KBM-7 (cell line): ENCODE results near the gene ELOVL1.
A peak's percentile ranks its signal among the peaks of the same experiment; 100 is the strongest.
"Not testable (repeated sequence)": the region's sequence is repeated elsewhere in the genome, so short reads cannot be mapped to it uniquely, and the experiment has no call there.

Source experiments
- DNase-seq: peaks from one replicate; pipeline ENCODE4 v3.0.0-alpha.2; 2015
- in situ Hi-C: fragments of 300-500 bp; cut with MboI; formaldehyde crosslinking; loops from 2 replicates; pipeline ENCODE4 v1.14.3; 2020; ENCODE audit warnings: low sequenced_read_pairs, low pct_unique_long_range_greater_than_20kb, mixed read lengths

The ELOVL1 gene

DNA sequence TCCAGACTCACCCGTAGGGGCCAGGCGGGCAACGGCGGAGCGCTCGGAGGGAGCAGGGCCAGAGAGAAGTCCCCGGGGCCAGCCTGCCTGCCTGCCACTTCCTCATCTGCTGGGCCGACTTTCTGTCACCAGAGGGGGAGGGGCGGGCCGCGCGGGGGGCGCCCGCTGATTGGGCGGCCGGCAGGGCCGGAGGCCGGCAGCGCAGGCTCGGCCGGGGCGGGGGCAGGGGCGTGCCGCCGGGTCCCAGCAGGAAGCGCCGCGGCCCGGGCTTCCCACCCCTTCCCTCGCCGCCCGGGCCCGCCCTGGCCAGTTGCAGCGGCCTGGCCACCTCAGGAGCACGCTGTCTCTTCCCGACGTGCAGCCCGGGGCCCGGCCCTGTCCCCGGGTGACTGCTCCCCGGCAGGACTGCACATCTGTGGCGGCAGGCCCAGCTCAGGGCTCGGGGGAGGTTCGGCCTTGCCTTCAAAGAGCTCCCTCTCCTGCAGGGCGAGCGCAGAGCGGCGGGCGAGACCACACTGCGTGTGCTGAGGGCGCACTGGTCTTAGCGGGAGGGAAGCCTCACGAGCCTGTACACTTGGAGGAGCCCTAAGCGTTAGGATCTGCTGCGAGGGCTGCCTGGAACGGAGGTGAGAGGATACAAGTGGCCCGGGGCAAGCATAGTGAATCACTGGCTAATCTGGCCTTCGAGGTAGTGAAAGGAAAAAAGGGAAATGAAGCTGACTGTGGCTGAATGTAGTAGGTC is at the start of gene ELOVL1:
Gene ELOVL1, minus strand, starts transcription at position 108 of the 742 bp plus-strand sequence. CDS start 2,402 bp downstream, outside the sequence.
- in situ Hi-C loops: no loop called here
- DNase-seq: peak; percentile 91

DNA sequence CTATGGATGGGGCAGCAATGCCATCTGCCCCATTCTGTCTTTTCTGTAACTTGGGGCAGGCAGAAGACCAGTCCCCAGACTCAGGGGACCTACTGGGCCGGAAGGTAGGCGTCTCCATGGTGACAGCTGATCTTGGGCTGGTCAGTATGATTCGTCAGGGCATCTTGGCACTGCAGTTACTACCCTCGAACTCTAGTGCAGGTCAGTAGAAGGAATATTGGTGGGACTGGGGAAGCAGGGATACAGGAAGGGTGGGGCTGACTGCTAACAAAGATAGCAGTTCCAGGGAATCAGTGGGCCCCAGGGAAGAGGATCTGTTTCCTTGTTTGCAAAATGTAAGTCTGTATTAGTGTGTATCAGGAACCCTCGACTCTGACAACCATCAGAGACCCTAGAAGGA is 48.1 kb upstream of the ELOVL1 start:
- no peak for DNase-seq
- in situ Hi-C loops: no loop called here

DNA sequence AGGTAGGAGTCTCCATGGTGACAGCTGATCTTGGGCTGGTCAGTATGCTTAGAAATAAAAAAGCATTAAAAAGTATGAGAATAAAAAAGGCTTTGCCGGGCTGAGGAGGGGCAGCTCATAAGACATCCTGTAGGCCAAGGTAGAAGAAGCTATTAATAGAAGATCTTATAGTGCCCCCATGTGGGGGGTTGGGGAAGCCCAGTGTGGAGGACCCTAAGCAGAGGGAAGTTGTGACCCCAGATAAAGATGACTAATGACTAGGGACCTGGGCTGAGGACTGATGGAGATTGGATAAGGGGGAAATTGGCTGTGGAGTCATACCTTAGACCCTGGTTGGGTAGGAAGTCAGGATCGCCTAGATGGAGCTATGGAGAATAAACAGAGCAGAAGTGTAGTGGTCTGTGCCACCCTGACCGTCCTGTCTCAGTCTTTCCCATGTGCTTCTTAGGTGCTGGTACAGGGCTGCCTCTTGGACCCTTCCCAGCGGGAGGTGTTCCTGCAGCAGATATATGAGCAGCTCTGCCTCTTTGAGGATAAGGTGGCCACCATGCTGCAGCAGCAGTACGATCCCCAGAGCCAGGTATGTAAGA is 46.9 kb upstream of the ELOVL1 start:
- in situ Hi-C loops: no loop called here
- DNase-seq: peak; percentile 89

DNA sequence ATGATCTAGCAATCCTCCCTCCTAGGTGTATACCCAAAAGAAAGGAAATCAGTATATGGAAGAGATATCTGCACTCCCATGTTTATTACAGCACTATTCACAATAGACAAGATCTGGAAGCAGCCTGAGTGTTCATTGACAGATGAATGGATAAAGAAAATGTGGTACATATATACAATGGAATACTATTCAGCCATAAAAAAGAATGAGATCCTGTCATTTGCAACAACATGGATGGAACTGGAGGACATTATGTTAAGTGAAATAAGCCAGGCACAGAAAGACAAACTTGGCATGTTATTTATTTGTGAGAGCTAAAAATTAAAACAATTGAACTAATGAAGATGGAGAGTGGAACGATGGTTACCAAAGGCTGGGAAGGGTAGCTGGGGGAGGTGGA is 45.6 kb upstream of the ELOVL1 start:
- in situ Hi-C loops, DNase-seq: not testable (repeated sequence)

DNA sequence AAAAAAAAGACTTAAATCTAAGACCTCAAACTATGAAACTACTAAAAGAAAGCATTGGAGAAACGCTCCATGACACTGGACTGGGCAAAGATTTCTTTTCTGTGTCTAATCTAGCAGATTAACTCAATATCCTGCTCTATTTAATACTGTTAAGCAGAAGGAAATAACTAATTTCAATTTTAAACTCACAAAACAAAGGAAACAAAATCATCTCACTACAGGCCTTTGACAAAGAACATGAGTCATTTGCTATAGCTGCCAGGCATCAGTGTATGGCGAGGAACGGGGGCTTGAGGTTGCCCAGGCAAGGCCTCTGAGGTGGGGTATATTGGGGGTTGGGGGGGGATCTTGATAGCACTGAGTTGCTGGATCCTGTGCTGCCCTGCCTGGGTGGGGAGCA is 42.8 kb upstream of the ELOVL1 start:
- in situ Hi-C loops: no loop called here
- no peak for DNase-seq

DNA sequence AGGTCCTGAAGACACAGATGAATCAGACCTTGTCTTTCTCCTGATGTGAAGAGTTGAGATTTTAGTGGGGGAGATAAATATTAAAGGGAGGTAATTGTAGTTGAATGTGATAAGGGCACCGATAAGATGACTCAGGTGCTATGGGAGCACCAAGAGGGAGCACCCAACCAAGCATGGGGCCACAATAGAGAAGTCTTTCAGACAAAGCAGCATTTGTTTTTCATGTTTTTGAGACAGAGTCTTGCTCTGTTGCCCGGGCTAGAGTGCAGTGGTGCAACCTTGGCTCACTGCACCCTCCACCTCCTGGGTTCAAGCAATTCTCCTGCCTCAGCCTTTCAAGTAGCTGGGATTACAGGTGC is 38.0 kb upstream of the ELOVL1 start:
- DNase-seq: no peak
- in situ Hi-C loops: no loop called here

DNA sequence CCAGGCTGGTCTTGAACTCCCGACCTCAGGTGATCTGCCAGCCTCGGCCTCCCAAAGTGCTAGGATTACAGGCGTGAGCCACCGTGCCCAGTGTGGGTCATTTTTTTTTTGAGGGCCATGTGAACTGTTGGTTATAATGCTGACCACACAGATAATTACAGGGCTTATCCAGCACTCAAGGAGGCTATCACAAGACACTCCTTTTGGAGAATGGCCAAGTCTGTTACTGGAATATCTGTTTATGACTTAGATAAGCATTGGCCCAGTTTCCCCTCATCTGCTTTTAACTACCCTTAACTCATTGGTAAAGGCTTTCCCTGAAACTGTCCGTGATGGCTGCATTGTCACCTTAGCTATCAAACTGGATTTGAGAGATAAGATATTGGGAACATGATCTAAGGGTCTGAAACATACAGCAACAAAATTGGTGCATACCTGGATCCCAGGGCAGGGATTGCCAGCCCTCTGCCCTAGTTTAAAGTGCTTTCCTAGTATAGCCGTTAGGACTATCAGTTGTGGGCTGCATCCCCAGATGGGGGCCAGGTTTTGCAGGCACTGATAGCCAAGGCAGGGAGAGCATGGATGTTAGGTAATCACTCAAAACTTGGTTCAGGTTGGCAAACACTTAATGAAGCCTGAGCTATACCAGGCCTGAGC is 37.5 kb upstream of the ELOVL1 start:
- DNase-seq: no peak
- in situ Hi-C loops: no loop called here

DNA sequence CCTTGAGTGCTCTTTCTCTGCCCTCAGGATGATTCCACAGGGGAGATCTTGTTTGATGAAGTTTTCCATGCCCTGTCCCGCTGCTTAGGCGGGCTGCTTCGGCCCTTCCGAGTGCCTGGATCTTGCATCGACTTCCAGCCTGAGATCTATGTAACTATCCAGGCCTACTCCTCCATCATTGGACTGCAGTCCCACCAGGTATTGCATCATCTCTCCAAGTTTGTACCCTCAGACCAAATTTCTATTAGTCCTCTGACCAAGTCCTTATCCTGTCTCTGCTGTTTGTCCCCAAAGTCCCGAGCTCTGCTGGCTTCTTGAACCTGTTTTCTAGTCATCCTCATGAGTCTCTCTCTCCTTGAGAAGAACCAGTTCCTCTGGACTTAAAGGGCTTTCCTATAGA is 36.5 kb upstream of the ELOVL1 start:
- no peak for DNase-seq
- in situ Hi-C loops: no loop called here

DNA sequence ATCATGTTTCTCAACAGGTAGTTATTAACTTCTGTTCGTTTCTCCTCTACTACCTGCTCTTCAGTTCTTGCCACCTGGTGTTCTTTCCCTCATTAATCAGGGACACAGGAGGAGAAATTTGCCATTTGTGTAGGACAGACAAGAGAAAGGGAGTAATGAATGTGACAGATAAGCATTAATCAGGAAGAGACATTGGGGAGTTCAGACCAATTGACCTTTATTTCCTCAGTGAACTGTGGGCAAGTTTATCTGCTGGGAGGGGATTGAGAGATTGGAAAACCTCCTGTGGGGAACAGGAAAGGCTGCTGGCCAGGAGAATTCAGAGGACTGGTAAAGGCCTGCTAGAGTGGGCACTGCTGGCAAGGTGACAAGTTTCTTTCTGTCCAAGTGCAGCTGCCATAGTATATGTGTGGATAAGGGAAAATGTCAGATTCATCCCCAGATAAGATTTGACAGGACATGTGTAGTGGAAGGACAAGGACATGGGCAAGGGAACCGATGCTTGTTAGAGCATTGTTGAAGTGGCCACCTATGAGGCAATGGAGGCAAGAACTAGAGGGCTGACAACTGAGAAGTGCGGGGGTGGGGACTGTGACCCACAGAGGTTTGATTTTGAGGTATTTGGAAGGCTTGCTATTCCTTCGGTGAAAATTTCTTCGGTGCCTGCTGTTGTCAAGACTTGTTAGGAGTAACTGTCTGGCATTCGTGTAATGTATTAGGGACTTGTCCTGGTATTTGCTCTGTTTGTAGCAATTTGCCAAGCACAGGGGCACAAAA is 34.5 kb upstream of the ELOVL1 start:
- in situ Hi-C loops: no loop called here
- no peak for DNase-seq

DNA sequence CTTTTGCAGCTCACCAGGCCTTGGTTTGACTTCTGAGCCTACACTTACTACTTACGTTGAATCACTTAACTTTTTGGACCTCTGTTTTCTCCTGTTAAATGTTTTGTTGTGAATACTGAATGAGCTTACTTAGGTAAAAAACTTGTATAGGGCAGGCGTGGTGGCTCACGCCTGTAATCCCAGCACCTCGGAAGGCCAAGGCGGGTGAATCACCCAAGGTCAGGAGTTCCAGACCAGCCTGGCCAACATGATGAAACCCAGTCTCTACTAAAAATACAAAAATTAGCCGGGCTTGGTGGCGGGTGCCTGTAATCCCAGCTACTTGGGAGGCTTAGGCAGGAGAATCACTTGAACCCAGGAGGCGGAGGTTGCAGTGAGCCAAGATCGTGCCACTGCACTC is 32.6 kb upstream of the ELOVL1 start:
- DNase-seq, in situ Hi-C loops: not testable (repeated sequence)

DNA sequence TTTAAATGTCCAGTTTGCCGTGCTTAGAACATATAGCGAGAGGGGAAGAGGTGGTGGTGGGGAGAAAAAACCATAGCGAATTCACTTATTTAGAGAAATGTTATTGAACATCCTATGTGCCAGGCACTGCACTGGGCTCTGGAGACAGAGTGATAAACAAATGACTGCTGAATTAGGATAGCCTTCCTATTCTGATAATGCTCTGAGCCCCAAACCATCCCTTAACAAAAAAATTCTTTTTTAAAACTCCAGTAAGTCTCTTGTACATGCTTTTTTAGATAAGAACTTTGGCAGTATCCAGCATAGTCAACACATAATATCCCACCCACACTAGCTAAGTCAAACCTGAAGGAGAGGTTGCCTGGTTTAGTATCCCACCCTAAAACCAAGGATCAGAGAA is 30.4 kb upstream of the ELOVL1 start:
- in situ Hi-C loops: no loop called here
- no peak for DNase-seq

DNA sequence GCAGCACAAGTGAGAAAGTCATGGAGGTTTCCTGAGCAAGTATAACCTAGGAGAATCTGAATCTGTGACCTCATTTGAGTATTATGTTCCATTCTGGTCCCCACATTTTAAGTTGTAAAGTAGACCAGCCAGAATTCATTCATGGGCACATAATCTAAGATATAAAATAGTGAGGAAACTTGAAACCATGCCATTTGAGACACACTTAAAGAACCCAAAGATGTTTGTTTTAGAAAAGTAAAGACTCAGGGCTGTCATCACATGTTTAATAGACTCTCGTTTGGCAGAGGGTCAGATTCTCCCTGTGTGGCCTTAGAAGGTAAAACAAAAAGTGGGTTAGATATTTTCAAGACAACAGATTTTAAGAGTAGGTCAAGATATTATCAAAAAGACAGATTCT is 28.2 kb upstream of the ELOVL1 start:
- in situ Hi-C loops: no loop called here
- DNase-seq: no peak

DNA sequence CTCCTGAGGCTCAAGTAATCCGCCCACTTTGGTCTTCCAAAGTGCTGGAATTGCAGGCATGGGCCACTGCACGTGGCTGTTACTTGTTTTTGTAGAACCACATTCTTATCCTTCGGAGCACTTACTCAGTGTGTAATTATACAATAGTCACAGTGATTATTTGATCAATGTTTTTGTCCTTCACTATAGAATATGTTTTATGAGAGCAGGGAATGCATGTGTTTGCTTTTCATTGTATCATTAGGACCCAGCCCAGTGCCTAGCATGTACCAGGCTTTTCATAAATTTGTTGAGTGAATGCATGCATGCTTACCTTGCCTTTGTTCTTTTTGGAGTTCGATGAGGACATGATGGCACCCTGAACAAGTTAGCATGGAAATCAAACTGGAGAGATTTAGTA is 27.7 kb upstream of the ELOVL1 start:
- in situ Hi-C loops: no loop called here
- no peak for DNase-seq

DNA sequence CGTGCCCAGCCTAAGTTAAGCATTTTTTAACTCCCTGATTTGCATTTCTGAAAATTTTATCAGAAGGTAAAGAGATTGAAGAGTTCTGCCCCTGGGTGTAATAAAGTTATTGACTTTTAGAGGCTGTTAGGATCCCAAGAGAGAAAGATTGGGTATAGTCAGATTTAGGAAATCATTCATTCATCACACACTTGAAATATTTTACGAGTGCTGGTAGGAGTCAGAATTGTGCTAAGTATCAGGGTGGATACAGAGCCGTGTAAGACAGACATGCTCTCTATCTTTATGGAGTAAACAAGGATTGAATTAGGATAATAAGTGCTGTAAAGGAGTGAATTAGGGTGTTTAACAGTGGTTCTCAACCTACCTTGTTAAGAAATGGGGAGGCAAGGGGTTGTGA is 24.9 kb upstream of the ELOVL1 start:
- DNase-seq: no peak
- in situ Hi-C loops: no loop called here

DNA sequence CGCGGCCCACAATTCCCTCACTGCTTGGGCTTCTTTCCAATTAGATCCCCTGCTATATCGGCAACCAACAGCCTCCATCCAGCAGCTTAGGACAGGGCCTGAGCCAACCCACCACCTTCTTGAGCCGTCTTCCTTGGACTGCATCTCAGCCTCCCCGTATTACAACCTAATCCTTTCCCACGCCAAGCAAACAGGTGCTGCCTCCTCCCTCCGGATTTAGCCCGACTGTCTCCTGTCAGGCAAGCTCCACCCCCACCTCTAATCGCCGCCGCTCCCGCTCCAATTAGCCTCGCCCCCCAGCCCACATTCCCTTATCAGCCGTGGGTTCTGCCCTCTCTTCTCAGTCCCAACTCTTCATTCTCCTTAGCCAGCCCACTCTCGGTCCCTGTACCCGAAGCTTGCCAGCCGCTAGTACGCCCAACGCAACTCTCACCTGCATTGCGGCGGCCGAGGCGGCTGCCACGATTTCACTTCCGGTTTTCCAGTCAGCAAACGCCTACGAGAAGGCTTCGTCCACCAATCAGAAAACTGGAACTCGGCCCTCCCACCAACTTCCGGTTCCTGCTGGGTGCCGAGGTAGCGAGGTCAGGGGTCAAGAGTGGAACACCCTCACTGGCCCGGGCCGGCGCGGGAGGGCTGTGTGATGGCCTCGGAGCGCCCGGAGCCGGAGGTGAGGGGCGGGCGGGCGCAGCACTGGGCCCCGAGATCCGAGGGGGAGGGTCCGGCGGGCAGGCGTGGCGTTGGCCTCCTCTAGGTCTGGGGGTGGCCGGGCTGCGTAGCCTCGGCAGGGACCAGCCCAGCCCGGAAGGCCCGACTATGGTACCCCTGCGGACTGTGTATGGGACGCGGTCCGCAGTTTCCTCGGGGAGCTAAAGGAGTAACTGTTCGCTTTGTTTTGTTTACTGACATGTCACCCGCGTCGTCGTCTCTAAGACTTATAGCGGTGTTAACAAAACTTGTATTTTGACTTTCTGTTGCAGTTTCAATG is 21.8 kb upstream of the ELOVL1 start, which contains the start of the genes MED8 and SZT2:
Gene MED8, minus strand, starts transcription at position 475 of the 988 bp plus-strand sequence. Its CDS starts 36 bp downstream, at position 439.
Gene SZT2, plus strand, starts transcription at position 574 of the 988 bp plus-strand sequence. Its CDS starts 70 bp downstream, at position 644.
- DNase-seq: peak; percentile 94
- in situ Hi-C loops: no loop called here

DNA sequence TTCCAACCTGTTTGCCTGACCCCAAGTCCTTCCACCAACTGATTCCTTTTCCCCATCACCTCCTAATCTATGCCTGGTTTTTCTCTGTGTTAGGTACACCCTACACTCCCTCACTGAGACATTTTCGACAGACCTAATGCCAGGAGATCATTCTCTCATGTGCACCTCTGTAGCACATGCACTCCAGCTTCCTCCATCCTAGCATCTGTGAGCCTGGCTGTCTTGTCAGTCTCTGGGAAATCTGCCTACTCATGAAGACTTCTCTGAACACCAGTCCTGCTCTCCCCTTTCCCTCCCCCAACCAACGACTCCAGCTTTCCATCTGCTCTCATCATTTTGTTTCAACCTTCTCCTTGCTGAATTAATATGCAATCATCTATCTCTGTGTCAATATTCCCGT is 20.8 kb upstream of the ELOVL1 start:
- no peak for DNase-seq
- in situ Hi-C loops: no loop called here

DNA sequence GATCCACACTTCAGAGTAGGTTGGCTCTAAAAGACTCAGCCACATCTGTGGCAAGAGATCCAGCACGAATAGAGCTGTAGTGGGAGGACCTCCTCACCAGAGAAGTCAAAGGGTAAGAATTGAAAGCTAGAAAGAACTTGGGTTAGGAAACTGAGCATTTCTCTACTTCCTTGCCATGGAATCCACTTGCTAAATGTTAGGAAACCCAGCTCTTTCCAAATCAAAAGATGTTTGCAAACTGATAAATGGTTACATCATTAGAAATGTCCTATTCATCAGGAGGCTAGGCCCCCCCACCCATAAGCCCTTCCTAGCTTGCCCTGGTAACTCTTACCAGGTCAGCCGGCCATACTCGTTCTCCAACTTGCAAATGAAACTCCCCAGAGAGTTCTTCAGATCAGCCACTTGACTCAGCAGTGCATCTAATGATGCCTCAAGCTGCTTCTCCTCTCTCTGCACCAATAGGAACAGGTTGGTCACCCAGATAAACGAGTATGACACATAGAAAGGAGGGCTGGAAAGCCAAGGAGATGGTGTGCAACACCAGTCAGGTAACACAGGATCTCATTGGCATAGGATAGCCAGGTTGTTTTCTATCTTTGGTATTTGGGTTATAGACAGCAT is 20.3 kb upstream of the ELOVL1 start:
- DNase-seq: no peak
- in situ Hi-C loops: no loop called here

DNA sequence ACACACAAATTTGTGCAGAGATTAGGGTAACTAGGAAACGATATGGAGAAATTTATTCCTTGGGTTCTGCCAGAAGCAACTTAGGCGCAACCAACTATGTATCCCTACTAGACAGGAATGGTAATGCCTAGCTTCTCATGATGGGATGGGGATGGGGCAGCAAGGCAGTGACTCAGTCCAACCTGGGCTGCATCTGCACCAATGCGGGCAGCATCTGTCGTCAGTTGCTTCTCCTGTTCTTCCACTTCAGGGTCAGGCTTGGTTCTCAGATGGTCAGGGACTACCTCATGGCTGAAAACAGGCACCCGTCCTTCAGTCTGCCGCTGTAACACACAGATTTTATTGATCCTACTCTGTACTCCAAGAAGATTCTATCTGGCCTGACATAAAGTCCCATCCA is 18.9 kb upstream of the ELOVL1 start:
- in situ Hi-C loops: no loop called here
- no peak for DNase-seq
